Stomach (tissue), 9 donors: Measurements from ENCODE around the gene LGR5. TPM values are rescaled to one million over a fixed set of nuclear protein-coding genes. Genes with fewer than 3 reads are reported as not detected.

Experiments
- DNase-seq, 2 donors: peaks; one replicate each; pipeline versions ENCODE4 v3.0.0 to v3.0.0-alpha.2; 2013 to 2019
- H3K27ac ChIP-seq, 5 donors: fragments of 200-600 bp in 4 of 5; sonication (generic) in 4 of 5; one replicate each; pipeline ENCODE4 v1.5.1; 2013 to 2019; ENCODE audit warnings: mild to moderate bottlenecking in 1 of 5, moderate library complexity in 1 of 5
- H3K27me3 ChIP-seq, 3 donors: fragments of 200-600 bp; sonication (generic); one replicate each; pipeline ENCODE4 v1.5.1; 2017 to 2019; ENCODE audit warnings: mixed run types in 1 of 3
- H3K36me3 ChIP-seq, 4 donors: fragments of 200-600 bp; sonication (generic); 1 replicate in 3 of 4; 2 replicates in 1 of 4; pipeline ENCODE4 v1.5.1; 2016 to 2019
- H3K4me1 ChIP-seq, 4 donors: fragments of 200-600 bp; sonication (generic); one replicate each; pipeline ENCODE4 v1.5.1; 2016 to 2019
- H3K4me3 ChIP-seq, 4 donors: fragments of 200-600 bp; sonication (generic) in 3 of 4; one replicate each; pipeline ENCODE4 v1.5.1; 2016 to 2019; ENCODE audit warnings: mild to moderate bottlenecking in 1 of 4
- H3K9me3 ChIP-seq, 4 donors: fragments of 200-600 bp; sonication (generic); one replicate each; pipeline ENCODE4 v1.5.1; 2016 to 2019
- CTCF ChIP-seq, 7 experiments: fragments of 450-650 bp in 4 of 7; fragments of 200-600 bp in 3 of 7; sonication (generic) in 3 of 7; IDR thresholded peaks; one replicate each; pipeline ENCODE4 v1.5.1; 2016 to 2019; ENCODE audit warnings: antibody characterized with exemption in 7 of 7, control low read depth in 2 of 7, mild to moderate bottlenecking in 1 of 7
- EP300 ChIP-seq: sonication (generic); formaldehyde crosslinking; IDR thresholded peaks from one replicate; pipeline ENCODE4 v1.6.1; 2017; ENCODE audit warnings: antibody characterized with exemption
- POLR2A ChIP-seq, 4 donors: fragments of 450-650 bp; IDR thresholded peaks; one replicate each; pipeline ENCODE4 v1.6.1; 2016; ENCODE audit warnings: antibody characterized with exemption in 4 of 4, control low read depth in 2 of 4, mild to moderate bottlenecking in 1 of 4, moderate library complexity in 1 of 4
- POLR2AphosphoS5 ChIP-seq, 3 donors: sonication (generic); formaldehyde crosslinking; IDR thresholded peaks; one replicate each; pipeline ENCODE4 v1.6.1; 2016; ENCODE audit warnings: antibody characterized with exemption in 3 of 3
- WGBS, 5 donors: extraction: QIAGEN DNeasy Blood & Tissue Kit in 3 of 5; methylation state at CpG; one replicate each; pipeline versions ENCODE4 v1.1.5 to v1.1.7; 2013 to 2018; 5-methylcytosine and 5-hydroxymethylcytosine counted together
- intact Hi-C: fragments of 100-400 bp; cut with DNase I; formaldehyde crosslinking; loops from one replicate; pipeline ENCODE4 v1.15.1; 2023; ENCODE audit warnings: low total_unique reads
- polyA plus RNA-seq, 3 donors: library from polyadenylated mRNA; stranded (reverse); fragments of 200-250 nt; gene quantifications; one replicate each; pipeline ENCODE4 v1.2.3, GENCODE V29; 2013
- total RNA-seq, 5 donors: library from RNA; depleted of rRNA; stranded (reverse); fragments of >200 nt; gene quantifications; one replicate each; pipeline versions ENCODE4 v1.1.0 to v1.2.3, GENCODE V29; 2014 to 2016
- donor health status: healthy with polysubstance abuse.
- donor health status: Bipolar disorder and iron deficiency.
- donor health status: healthy.

LGR5 gene
- total and polyA plus RNA-seq, 8 donors: 0.06 to 16.0 (median 1.2) TPM; not detected in 3

- Histone ChIP-seq H3K4me1 (no peaks in the 10 kb centered on the region), H3K4me3 (no peak overlapping the region), H3K27ac (no peak overlapping the region), H3K36me3 (no peaks in the 10 kb centered on the region), H3K9me3 (peaks cover 0 to 9% (median 0%) of the 10 kb centered on the region in 4 donors), H3K27me3 (no peaks in the 10 kb centered on the region)
- no peak for DNase-seq
- intact Hi-C loops: loop anchor here (5.0 kb wide), 1 partner anchor 135 kb away; no protein-coding TSS in a partner anchor
- 91 to 97% (median 95%) methylated on average over 3 of the region's 3 CpGs for WGBS, 5 donors
- TF ChIP-seq EP300 (no peak), POLR2AphosphoS5 (IDR thresholded peaks at IDR 0.05) (no peak), POLR2A (IDR thresholded peaks at IDR 0.05) (no peak), CTCF (IDR thresholded peaks at IDR 0.05) (no peak)
Observed at GRCh38 chr12:71417181-71417580, 22.4 kb upstream of the LGR5 start.

DNA sequence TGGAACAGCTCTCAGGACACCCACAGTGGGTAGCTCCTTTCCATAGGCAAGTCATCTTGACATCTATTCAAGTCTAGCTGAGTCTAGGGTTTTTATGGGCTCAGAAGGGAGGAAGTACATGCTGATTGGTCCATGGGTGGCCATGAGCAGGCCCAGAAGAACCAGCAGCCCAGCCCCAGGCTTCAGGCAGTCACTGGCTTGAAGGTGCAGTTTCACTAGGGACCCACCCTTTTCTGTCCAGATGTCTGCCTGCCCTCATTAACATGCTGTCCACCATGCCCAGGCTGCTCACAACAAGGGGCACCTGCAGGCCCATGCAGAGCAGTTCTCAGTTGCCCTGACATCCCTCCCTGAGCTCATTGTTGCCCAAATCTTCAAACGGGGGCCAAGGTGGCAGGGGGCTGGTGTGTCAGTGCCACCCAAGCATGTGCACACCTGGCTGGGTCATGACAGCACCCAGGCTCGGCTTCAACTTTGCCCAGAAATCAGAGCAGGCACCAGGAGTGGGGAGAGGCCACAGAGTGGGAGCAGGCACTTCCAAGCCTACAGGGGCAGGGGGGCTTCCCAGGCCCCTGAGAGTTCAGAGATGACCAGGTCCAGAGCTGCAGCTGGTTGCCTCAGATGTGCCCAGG lies 18.7 kb upstream of the LGR5 start:
- intact Hi-C loops: no loop called here
- no peak for DNase-seq
- H3K9me3 ChIP-seq: peaks cover 0 to 9% (median 0%) of the 10 kb centered on the region in 4 donors
- WGBS, 5 donors: 84 to 100% (median 94%) methylated on average over 1 to 2 of the region's 2 CpGs
- no peaks in the 10 kb centered on the region for H3K4me1 ChIP-seq
- no peak overlapping the region for H3K27ac ChIP-seq
- no peaks in the 10 kb centered on the region for H3K36me3 ChIP-seq
- H3K27me3 ChIP-seq: no peaks in the 10 kb centered on the region
- TF ChIP-seq CTCF (IDR thresholded peaks at IDR 0.05): no peak
- no peak overlapping the region for H3K4me3 ChIP-seq

GRCh38 chr12:71425568-71426299 lies 13.9 kb upstream of the LGR5 start:
- no peaks in the 10 kb centered on the region for H3K27me3 ChIP-seq

More at GRCh38 chr12:71425568-71426299, 13.9 kb upstream of the LGR5 start:
- intact Hi-C loops: no loop called here
- H3K4me3 ChIP-seq: no peak overlapping the region
- H3K27ac ChIP-seq: no peak overlapping the region
- H3K9me3 ChIP-seq: peaks cover 0 to 4% (median 0%) of the 10 kb centered on the region in 4 donors
- no peak for DNase-seq
- no peaks in the 10 kb centered on the region for H3K4me1 ChIP-seq
- H3K36me3 ChIP-seq: no peaks in the 10 kb centered on the region
- TF ChIP-seq POLR2A (IDR thresholded peaks at IDR 0.05): no peak
- TF ChIP-seq CTCF (IDR thresholded peaks at IDR 0.05): no peak
- TF ChIP-seq POLR2AphosphoS5 (IDR thresholded peaks at IDR 0.05): no peak
- TF ChIP-seq EP300: no peak
- WGBS, 5 donors: 88 to 95% (median 93%) methylated on average over 4 of the region's 4 CpGs
